KMS-11 (cell line): ENCODE measurements around the gene ATF6B.

Source experiments
- H2AFZ ChIP-seq: fragments of 200-600 bp; sonication (generic); 2 replicates; pipeline ENCODE4 v1.6.1; 2016; ENCODE audit warnings: antibody characterized with exemption, mixed run types, low read depth
- H3K27ac ChIP-seq: fragments of 200-600 bp; sonication (generic); 2 replicates; pipeline ENCODE4 v1.6.1; 2016; ENCODE audit warnings: mild to moderate bottlenecking, mixed run types
- H3K27me3 ChIP-seq: fragments of 200-600 bp; sonication (generic); 2 replicates; pipeline ENCODE4 v1.6.1; 2017; ENCODE audit warnings: mild to moderate bottlenecking, low read depth, mixed run types, moderate library complexity; ENCODE audit not compliant: insufficient read depth
- H3K36me3 ChIP-seq: fragments of 200-600 bp; sonication (generic); 2 replicates; pipeline ENCODE4 v1.6.1; 2017; ENCODE audit warnings: mild to moderate bottlenecking, mixed run types; ENCODE audit not compliant: insufficient read depth
- H3K4me1 ChIP-seq: fragments of 200-600 bp; sonication (generic); 2 replicates; pipeline ENCODE4 v1.6.1; 2016; ENCODE audit warnings: mild to moderate bottlenecking, low read depth, mixed run types; ENCODE audit not compliant: poor library complexity, severe bottlenecking
- H3K4me2 ChIP-seq: fragments of 200-600 bp; sonication (generic); 2 replicates; pipeline ENCODE4 v1.7.0; 2016; ENCODE audit warnings: mild to moderate bottlenecking, mixed run types
- H3K4me3 ChIP-seq: fragments of 200-600 bp; sonication (generic); IDR thresholded peaks from 2 replicates; pipeline ENCODE4 v1.6.1; 2017; ENCODE audit warnings: low read depth, low read length, mixed read lengths; ENCODE audit not compliant: insufficient read depth
- H3K79me2 ChIP-seq: fragments of 200-600 bp; sonication (generic); 2 replicates; pipeline ENCODE4 v1.6.1; 2016; ENCODE audit warnings: low read depth, mixed run types; ENCODE audit not compliant: insufficient read depth
- H3K9ac ChIP-seq: fragments of 200-600 bp; sonication (generic); 2 replicates; pipeline ENCODE4 v1.6.1; 2016; ENCODE audit warnings: mild to moderate bottlenecking, mixed run types
- H4K20me1 ChIP-seq: fragments of 200-600 bp; sonication (generic); 2 replicates; pipeline ENCODE4 v1.6.1; 2016; ENCODE audit warnings: mild to moderate bottlenecking, mixed run types; ENCODE audit not compliant: insufficient read depth
- CTCF ChIP-seq: fragments of 200-600 bp; sonication (generic); conservative IDR thresholded peaks from 2 replicates; pipeline ENCODE4 v1.6.1; 2017; ENCODE audit warnings: low read depth, mild to moderate bottlenecking, antibody characterized with exemption, low read length, moderate library complexity, mixed read lengths

ATF6B gene

GRCh38 chr6:32109114-32109764 is 18.8 kb downstream of the ATF6B start, which contains the start of gene TNXB:
TSS of gene TNXB (minus strand) at chr6:32109338. CDS start at chr6:32098198, 11,140 bp downstream.
- H3K27me3 ChIP-seq: peaks cover 43% of the 10 kb centered on the region; the same call in 1 of the 2 replicates
- no peaks in the 10 kb centered on the region for H3K4me1 ChIP-seq
- no peaks in the 10 kb centered on the region for H3K79me2 ChIP-seq
- H3K4me2 ChIP-seq: no peak within 1 kb of the TSS
- no peak for TF ChIP-seq CTCF
- H2AFZ ChIP-seq: no peak within 1 kb of the TSS
- H3K9ac ChIP-seq: no peak within 1 kb of the TSS
- H4K20me1 ChIP-seq: no peaks in the 10 kb centered on the region
- no peaks in the 10 kb centered on the region for H3K36me3 ChIP-seq
- H3K27ac ChIP-seq: no peak within 1 kb of the TSS
- no peak within 1 kb of the TSS for H3K4me3 ChIP-seq

GRCh38 chr6:32108727-32109113 is 19.3 kb downstream of the ATF6B start:
- peaks cover 43% of the 10 kb centered on the region; the same call in 1 of the 2 replicates for H3K27me3 ChIP-seq
- TF ChIP-seq CTCF: no peak
- H2AFZ ChIP-seq: no peak overlapping the region
- H3K27ac ChIP-seq: no peak overlapping the region
- H3K4me2 ChIP-seq: no peak overlapping the region
- no peaks in the 10 kb centered on the region for H3K36me3 ChIP-seq
- H3K4me1 ChIP-seq: no peaks in the 10 kb centered on the region
- H3K9ac ChIP-seq: no peak overlapping the region
- H4K20me1 ChIP-seq: no peaks in the 10 kb centered on the region
- no peaks in the 10 kb centered on the region for H3K79me2 ChIP-seq
- no peak overlapping the region for H3K4me3 ChIP-seq

- peaks cover 43% of the 10 kb centered on the region; the same call in 1 of the 2 replicates for H3K27me3 ChIP-seq
- no peaks in the 10 kb centered on the region for H3K4me1 ChIP-seq
- TF ChIP-seq CTCF: no peak
- no peak overlapping the region for H3K4me2 ChIP-seq
- no peaks in the 10 kb centered on the region for H3K36me3 ChIP-seq
- H3K4me3 ChIP-seq: no peak overlapping the region
- H3K27ac ChIP-seq: no peak overlapping the region
- no peaks in the 10 kb centered on the region for H4K20me1 ChIP-seq
- no peaks in the 10 kb centered on the region for H3K79me2 ChIP-seq
- H3K9ac ChIP-seq: no peak overlapping the region
- H2AFZ ChIP-seq: no peak overlapping the region
These were observed 19.9 kb downstream of the ATF6B start for GRCh38 chr6:32108094-32108627.

GRCh38 chr6:32107406-32107805 is 20.6 kb downstream of the ATF6B start:
- peaks cover 43% of the 10 kb centered on the region; the same call in 1 of the 2 replicates for H3K27me3 ChIP-seq
- H3K9ac ChIP-seq: no peak overlapping the region
- no peaks in the 10 kb centered on the region for H3K36me3 ChIP-seq
- H3K4me3 ChIP-seq: no peak overlapping the region
- no peaks in the 10 kb centered on the region for H3K79me2 ChIP-seq
- no peaks in the 10 kb centered on the region for H3K4me1 ChIP-seq
- H3K27ac ChIP-seq: no peak overlapping the region
- TF ChIP-seq CTCF: no peak
- H4K20me1 ChIP-seq: no peaks in the 10 kb centered on the region
- H2AFZ ChIP-seq: no peak overlapping the region
- no peak overlapping the region for H3K4me2 ChIP-seq
